Germinal center (tissue), 1 donor: ENCODE data around the gene LIN7B.
"Not testable (repeated sequence)": the region's sequence is repeated elsewhere in the genome, so short reads cannot be mapped to it uniquely, and the experiment has no call there.

Experiments
- DNase-seq: peaks from one replicate; pipeline ENCODE4 v3.0.0; 2012; ENCODE audit warnings: mixed read lengths, low spot score

Gene LIN7B, protein sequence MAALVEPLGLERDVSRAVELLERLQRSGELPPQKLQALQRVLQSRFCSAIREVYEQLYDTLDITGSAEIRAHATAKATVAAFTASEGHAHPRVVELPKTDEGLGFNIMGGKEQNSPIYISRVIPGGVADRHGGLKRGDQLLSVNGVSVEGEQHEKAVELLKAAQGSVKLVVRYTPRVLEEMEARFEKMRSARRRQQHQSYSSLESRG

DNA sequence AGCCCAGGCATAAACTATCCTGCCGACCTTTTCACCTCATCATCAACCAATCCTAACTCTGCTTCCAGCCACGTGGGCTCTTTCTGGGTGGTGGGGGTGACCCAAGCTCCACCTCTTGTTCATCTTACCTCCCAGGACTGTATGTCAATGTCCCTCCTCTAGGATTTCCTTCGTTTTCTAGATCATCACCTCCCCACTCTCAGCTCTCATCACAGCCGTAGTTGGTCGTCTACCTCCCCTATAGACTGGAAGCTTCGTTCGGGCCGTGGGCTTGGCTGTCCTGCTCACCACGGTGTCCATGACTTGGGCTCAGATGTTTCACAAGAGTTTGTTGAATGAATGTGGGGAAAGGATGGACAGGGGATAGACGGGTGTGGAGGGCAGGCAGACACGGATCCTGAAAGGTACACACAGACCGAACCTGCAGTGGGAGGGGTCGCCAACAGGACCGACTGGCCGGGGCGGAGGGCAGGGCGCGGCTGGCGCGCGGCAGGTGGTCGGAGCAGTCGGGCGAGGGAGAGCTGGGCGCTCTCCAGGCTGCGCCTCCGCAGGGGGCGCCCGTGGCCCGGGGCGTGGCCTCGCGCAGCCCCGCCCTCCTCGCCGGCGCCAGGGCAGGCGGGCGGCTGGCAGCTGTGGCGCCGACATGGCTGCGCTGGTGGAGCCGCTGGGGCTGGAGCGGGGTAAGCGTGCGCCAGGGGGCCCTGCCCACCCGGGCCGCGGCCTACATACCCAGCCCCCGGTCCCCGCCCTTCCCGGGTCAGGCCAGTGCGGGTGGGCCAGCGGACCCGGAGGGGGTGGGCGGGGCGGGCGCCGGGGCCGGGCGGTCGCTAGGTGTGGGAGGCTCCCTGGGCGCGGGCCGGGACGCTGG lies at the start of gene LIN7B:
Gene LIN7B, plus strand, starts transcription at position 609 of the 868 bp plus-strand sequence. Its CDS starts 35 bp downstream, at position 644.
- DNase-seq = peak; percentile 92

DNA sequence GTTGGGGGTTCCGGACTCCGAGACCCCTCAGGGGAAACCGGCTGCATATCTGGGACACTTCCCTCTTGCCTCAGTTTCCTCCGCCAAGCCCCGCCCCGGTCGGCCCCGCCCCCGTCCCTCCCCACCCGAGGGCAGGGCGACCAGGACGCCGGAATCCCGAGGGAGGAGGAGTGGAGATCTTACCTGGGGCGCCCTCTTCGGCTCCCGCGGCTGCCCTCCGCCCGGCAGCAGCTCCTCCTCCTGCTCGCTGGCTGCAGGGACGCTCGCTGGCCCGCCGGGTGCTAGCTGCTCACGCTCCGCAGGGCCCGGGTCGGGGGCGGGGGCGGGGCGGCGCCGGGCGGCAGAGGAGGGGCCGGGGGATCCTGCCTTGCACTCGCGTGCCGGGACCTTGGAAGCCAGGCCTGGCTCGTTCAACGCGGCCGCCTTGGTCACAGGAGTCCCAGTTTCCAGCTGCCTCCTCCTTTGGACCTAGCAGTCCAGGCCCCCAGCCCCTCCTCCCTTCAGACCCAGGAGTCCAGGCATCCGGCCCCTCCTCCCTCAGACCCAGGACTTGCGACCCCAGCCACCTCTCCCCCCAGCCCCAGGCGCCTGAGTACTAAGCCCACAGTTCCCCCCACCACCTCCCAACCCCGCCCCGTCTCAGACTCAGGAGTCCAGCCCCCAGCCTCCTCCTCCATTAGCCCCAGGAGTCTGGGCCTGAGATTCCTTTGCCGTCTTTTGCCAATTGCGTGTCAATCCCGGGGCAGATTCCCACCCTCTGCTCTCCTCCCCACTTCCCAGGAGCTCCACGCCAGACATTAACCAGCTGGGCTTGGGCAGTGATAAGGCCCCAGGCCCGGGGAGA lies 49.2 kb upstream of the LIN7B start, which contains the start of gene NTF4:
Gene NTF4, minus strand, starts transcription at position 51 of the 844 bp plus-strand sequence. CDS start 2,821 bp downstream, outside the sequence.
- no peak for DNase-seq

DNA sequence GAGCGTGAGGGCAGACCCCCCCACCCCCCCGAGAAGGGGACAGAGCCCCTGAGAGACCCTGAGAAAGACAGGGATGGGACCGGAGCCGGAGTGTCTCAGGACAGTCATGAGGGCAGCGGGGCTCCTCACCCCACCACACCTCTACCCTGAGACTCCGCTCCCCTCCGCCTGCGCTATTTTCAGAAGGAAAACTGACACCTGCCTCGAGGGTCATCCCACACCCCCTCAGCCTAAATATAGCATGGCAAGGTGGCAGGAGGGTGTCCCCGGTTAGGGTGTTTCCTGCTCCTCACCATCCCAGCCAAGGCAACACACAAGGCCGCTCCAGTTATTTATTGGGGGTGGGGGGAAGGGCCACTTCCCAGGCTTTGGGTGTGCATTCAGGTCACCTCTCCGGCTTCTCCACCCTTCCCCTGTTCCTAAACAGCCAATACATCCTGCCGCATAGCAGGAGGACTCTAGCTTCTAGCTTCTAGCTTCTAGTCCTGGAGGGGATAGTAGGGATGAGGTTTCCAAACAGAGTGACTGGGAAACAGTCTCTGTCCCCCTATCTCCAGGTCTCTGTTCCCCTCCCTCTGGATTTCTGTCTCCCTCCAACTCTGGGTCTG lies 48.2 kb upstream of the LIN7B start:
- no peak for DNase-seq

DNA sequence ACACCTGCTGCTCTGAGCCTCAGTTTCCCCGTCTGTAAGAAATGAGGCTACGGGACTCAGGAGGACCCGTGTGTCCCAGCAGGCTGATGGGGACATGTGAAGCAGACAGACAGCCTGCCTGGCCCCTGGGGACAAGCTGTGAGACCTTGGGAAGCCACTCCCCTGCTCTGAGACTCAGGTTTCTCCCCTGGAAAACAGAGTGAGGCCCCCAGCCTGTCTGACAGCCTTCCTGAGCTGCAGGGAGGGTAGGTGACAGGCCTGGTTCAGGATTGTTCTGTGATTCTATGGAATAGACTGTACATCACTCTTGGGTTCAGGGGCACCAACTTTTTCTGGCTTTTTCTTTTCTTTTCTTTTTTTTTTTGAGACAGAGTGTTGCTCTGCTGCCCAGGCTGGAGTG lies 46.6 kb upstream of the LIN7B start:
- no peak for DNase-seq

DNA sequence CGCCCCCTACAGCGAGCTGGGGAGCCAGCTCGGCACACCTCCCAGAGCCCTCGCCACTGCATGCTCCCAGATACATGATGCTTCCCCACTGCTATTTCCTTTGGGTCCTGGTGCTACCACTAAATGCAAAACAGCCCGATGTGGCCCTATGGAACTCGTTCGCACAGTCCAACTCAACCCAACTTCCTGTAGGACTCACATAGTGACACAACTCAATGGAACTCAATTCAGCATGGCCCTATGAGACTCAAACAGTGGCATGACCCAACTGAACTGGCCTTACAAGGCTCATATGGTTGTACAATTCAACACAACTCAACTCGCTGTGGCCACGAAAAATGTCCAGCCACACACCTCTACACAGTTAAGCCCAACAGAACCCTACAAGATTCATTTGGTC lies 45.1 kb upstream of the LIN7B start:
- no peak for DNase-seq

DNA sequence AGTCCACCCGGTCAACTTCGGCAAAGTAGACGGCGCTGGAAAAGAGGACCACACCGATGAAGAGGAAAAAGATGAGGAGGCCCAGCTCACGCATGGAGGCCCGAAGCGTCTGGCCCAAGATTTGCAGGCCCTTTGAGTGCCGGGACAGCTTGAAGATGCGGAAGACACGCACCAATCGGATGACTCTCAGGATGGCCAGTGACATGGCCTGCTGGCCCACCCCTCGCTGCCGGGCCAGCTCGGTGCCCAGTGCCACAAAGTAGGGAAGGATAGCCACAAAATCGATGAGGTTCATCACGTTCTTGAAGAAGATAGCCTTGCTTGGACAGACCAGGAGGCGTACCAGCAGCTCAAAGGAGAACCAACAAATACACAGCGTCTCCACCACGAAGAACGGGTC lies 43.8 kb upstream of the LIN7B start:
- DNase-seq = no peak

DNA sequence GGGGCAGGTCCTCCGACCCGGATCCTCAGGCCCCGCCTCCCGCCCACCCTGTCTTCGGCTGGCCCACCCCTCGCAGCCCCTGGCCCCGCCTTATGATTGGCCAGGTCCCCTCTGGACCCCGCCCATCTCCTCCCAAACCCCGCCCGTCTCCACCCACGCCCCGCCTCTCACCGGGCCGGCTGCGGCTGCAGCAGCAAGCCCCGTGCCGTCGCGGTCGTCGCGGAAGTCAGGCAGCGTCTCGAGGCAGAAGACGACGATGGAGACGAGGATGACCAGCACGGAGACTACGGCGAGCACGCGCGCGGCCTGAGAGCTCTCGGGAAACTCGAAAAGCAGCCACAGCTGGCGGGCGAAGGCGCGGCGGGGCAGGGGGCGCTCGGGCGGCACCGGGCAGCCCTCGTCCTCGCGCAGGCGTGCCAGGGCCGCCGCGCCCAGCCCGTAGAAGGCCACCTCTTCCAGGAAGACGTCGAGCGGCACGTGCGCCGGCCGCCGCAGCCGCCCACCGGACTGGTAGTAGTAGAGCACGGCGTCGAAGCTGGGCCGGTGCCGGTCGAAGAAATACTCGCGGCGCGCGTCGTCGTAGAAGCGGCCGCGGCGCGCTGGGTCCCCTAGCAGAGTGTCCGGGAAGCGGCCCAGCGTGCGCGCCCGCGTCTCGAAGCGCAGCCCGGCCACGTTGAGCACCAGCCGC lies 42.2 kb upstream of the LIN7B start:
- DNase-seq = peak; percentile 38

DNA sequence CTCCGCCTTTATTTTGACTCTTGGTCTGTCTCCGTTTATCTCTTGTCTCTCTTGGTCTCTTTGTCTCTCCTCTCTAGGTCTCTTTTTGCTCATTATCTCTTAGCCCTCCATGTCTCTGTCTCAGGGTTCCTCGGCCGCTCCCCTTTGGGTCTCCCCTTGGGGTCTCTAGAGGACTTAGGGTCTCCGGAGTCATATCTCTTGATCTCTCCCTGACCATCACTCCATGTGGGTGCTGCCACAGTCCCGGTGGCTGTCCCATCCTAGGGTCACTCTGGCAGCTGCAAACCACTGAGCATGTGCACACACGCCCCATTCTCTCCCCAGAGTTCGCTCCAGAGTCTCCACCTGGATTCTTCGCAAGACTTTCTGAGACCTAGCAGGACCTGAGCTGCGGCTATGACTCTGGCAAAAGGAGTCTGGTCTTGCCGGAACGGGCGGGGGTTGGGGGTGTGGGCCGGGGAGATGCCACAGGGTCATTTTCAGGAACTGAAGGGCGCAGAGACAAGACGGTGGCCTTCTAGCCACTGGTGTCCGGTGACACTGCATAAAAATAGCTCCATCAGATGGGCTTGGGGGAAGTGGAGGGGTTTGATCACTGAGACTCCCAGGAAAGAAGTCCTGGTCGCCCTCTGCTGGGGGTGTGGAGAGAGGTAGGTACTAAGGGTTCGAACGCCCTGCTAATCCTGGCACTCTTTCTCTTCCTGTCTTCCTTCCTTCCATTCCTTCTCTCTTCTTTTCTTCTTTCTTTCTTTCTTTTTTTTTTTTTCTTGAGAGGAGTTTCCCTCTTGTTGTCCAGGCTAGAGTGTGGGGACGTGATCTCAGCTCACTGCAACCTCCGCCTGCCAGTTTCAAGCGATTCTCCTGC lies 40.4 kb upstream of the LIN7B start:
- no peak for DNase-seq

DNA sequence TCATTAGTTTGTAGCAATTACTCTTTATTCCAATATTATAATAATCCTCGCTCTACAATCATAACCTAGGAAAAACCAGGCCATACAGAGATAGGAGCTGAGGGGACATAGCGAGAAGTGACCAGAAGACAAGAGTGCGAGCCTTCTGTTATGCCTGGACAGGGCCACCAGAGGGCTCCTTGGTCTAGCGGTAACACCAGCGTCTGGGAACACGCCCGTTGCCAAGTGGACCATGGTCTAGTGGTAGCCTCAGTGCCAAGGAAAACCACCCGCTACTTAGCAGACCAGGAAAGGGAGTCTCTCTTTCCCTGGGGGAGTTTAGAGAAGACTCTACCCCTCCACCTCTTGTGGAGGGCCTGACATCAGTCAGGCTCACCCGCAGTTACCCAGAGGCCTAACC lies 39.3 kb upstream of the LIN7B start:
- DNase-seq = not testable (repeated sequence)

- no peak for DNase-seq
Measured at GRCh38 chr19:49080392-49080791, 33.8 kb upstream of the LIN7B start.

- no peak for DNase-seq
Measured at GRCh38 chr19:49081273-49081672, 32.9 kb upstream of the LIN7B start.

DNA sequence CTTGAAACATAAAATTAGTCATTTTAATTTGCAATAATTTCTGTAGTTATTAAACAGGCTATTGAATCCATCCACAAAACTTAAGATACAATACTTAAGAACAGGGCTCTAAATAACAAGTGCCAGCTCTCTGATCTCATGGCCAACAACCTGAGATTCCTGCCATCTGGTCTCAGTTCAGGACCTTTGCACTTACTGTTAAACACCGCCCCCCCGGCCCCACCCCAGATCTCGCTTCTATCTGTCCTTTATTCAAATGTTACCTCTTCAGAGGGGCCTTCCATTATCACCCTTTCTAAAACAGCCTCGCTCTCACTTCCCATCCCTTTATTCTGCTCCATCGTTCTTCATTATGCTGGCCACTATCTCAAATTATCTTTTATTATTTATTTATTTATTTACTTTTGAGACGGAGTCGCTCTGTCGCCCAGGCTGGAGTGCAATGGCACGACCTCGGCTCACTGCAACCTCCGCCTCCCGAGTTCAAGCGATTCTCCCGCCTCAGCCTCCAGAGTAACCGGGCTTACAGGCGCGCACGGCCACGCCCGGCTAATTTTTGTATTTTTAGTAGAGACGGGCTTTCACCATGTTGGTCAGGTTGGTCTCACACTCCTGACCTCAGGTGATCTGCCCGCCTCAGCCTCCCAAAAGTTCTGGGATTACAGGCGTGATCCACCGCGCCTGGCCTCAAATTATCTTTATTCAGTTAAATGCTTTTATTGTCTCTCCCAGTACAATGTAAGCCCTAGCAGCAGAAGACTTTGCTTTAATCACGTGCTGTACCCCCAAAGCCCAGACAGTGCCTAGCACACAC lies 29.8 kb upstream of the LIN7B start:
- DNase-seq = no peak

- DNase-seq = peak; percentile 100
Measured at GRCh38 chr19:49085020-49085867, 28.9 kb upstream of the LIN7B start, which contains the start of gene SNRNP70. TSS of gene SNRNP70 (plus strand) at chr19:49085451. CDS start at chr19:49086415, 964 bp downstream.

GRCh38 chr19:49085868-49086232 lies 28.3 kb upstream of the LIN7B start:
- DNase-seq = no peak

DNA sequence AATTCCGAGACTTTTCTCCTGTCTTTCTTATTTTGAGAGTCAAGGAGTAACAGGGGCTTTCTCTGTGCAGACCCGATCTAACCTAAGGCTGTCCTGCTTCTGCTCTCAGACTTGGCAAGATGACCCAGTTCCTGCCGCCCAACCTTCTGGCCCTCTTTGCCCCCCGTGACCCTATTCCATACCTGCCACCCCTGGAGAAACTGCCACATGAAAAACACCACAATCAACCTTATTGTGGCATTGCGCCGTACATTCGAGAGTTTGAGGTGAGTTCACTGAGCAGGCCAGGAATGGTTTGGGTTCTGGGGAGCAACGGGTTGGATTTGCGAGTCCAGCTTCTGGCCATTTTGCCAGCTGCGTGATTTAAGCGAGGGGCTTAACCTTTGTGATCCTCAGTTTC lies 27.9 kb upstream of the LIN7B start:
- DNase-seq = no peak

DNA sequence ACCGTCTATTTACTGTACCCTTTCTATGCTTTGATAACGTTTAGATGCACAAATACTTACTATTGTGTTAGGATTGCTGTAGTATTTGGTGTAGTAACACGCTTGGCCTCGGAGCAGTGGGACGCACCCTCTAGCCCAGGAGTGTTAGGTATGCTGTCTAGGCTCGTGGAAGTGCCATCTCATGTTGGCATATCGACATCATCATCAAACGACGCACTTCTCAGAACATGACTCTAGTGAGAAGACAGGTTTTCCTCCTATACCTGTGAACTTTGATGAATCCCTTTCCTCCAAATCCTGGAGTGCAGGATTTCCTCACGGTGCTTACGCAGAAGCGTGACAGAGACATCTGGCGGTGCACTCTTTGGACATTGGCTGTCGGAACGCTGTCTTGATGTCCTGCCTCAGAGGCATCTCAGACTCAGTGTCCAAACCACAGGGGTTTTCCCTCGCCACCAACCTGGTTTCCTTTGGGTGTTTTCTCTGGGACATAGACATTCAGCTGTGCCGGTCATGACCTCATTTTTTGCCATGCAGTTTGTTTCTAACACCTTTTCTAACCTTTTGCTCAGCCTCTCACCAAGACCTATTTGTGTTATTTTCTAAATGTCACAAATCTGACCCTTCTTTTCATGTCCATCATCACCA lies 22.7 kb upstream of the LIN7B start:
- no peak for DNase-seq

GRCh38 chr19:49092686-49093085 lies 21.5 kb upstream of the LIN7B start:
- DNase-seq = no peak
